HG02981 (cell line): ENCODE measurements around the gene IQUB.
"Not testable (repeated sequence)": the region's sequence is repeated elsewhere in the genome, so short reads cannot be mapped to it uniquely, and the experiment has no call there.

Experiments used
- ATAC-seq: cut with Tn5 transposase; IDR thresholded peaks from one replicate; pipeline ENCODE4 v1.9.1; 2021; ENCODE audit warnings: mild to moderate bottlenecking, moderate library complexity; ENCODE audit not compliant: unreplicated experiment

IQUB gene

DNA sequence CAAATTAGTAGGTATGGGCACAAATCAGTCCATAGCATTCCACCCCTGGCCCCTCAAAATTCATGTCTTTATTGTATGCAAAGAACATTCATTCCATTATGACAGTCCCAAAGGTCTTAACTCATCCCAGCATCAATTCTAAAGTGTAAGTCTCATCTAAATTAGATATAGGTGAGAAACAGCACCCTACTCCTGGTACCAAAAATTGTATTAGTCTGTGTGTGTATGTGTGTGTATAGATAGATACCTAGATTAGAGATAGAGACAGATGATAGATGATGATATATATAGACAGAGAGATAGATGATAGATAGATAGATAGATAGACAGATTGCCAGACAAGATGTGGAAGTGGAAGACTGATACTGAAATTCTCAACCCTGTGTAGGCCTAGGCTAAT, 109.9 kb downstream of the IQUB start:
- ATAC-seq, result no peak

DNA sequence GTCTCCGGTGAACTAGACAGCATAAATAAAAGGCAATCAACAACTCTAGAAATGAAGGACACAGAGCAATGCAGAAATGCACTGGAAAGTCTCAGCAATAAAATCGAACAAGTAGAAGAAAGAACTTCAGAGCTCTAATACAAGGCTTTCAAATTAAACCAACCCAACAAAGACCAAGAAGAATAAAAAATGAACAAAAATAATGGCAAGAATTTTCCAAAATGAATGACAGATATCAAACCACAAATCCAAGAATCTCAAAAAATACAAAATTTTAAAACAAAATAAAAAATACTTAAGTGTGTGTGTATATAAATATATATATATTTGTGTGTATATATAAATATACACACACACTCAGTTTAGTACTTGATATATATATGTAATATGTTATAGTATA, 110.8 kb downstream of the IQUB start:
- ATAC-seq, result no peak

DNA sequence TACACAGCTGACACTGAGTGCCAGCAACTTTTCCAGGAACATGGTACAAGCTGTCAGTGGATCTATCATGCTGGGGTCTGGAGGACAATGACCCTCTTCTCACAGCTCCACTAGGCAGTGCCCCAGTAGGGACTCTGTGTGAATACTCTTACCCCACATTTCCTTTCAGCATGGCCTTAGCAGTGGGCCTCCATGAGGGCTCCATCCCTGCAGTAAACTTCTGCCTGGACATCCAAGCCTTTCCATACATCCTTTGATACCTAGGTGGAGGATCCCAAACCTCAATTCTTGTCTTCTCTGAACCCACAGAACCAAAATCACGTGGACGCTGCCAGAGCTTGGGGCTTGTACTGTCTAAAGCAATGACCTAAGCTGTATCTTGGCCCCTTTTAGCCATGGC, 116.8 kb downstream of the IQUB start:
- ATAC-seq, result no peak

DNA sequence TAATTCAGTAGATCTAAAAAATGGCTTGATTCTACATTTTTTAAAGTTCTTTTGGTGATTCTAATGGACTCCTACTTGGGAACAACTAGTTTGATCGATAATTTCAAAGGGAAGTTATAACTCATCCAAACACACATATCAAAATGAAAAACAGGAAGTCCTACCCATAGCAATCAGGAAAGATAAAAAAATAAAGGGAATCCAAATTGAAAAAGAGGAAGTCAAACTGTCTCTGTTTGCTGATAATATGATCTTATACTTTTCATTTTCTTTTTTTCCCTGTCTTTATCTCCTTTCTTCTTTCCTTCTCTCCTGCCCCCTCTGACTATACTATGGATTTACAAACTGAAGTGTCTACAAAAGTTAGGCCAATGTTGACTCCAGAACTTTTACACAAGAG, 118.8 kb downstream of the IQUB start:
- no peak for ATAC-seq

DNA sequence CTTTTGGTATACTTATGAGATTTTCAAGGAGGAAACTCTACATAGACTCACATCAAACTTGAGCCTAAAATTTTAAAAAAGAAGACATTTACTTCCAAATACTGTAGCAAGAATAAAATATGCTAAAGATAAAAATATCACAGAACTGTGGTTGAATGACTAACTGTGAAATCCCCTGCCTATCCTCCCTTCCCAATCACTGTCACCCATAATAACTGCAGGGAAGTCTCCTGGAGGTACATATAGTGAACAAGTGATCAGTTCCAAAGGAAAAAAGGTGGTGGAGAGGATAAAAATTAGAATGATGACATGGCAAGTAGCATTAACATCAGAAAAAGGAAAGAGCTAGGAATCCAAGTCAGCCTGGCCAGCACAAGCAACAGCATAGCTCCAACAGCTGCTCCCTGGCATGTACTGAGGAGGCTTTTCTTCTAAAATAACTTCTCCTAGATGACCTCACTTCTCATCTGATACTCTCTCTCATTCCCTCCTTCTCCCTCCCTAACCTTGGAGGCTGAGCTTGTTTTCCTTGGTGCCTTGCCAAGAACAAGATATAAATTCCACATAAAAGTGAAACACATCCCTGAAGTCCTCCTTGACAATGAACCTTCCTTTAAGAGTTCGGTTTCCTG, 124.0 kb downstream of the IQUB start:
- no peak for ATAC-seq

DNA sequence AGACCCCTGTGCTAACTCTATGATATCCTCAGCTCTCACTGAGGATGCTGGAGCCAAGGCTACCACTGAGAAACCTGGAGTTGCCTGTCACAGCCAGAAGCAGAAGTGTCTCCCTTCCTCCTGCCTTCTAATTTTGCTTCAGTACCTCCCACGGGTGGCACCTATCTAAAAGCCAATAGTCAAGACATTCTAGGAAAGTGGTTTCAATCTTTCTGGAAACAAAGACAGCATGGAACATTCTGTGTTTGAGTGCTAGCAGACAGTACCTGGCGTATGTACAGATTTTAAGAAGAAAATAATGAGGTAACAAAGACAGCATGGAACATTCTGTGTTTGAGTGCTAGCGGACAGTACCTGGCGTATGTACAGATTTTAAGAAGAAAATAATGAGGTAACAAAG, 126.4 kb downstream of the IQUB start:
- not testable (repeated sequence) for ATAC-seq
